ENCODE measurements around the gene ANKRD29.

GRCh38 chr18:23595591-23595990, 67.1 kb downstream of the ANKRD29 start:
- TF ChIP-seq POLR2A (IDR thresholded peaks at IDR 0.05; ENCODE audit: low read depth, low read length): no peak
- no peak for TF ChIP-seq CTCF (IDR thresholded peaks at IDR 0.05 in 2 of 3, conservative IDR thresholded peaks at IDR 0.05 in 1 of 3; ENCODE audit: control insufficient read depth in 2 of 3, extremely low read depth in 1 of 3, insufficient read depth in 1 of 3, low read depth in 3 of 3, low read length in 3 of 3)
- no peak for TF ChIP-seq POLR2AphosphoS5 (IDR thresholded peaks at IDR 0.05; ENCODE audit: low read length)
- no peak for TF ChIP-seq NFIC (IDR thresholded peaks at IDR 0.05; ENCODE audit: low read depth, low read length)
